ENCODE results near the gene STMND1.

GRCh38 chr6:17096652-17097051 lies 5.2 kb upstream of the STMND1 start:
- TF ChIP-seq, protein P1, sequence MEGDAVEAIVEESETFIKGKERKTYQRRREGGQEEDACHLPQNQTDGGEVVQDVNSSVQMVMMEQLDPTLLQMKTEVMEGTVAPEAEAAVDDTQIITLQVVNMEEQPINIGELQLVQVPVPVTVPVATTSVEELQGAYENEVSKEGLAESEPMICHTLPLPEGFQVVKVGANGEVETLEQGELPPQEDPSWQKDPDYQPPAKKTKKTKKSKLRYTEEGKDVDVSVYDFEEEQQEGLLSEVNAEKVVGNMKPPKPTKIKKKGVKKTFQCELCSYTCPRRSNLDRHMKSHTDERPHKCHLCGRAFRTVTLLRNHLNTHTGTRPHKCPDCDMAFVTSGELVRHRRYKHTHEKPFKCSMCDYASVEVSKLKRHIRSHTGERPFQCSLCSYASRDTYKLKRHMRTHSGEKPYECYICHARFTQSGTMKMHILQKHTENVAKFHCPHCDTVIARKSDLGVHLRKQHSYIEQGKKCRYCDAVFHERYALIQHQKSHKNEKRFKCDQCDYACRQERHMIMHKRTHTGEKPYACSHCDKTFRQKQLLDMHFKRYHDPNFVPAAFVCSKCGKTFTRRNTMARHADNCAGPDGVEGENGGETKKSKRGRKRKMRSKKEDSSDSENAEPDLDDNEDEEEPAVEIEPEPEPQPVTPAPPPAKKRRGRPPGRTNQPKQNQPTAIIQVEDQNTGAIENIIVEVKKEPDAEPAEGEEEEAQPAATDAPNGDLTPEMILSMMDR (conservative IDR thresholded peaks at IDR 0.05; ENCODE audit: low read depth, low read length), result no peak
- TF ChIP-seq EZH2 (IDR thresholded peaks at IDR 0.05; ENCODE audit: borderline replicate concordance, low read depth, low read length, poor library complexity, severe bottlenecking), result no peak

Measured in A673 (cell line).